Measurements from ENCODE around the gene BTBD7. TPM values are rescaled to one million over a fixed set of nuclear protein-coding genes. Genes with fewer than 3 reads are reported as not detected.

Gene BTBD7
- total and polyA plus RNA-seq, 2 of the 4 experiments (the other 2 are of a cell fraction), result 11.9 to 30.5 TPM

- no peak for TF ChIP-seq POLR2A (IDR thresholded peaks at IDR 0.05; ENCODE audit: low read depth, low read length)
- TF ChIP-seq MAFK (IDR thresholded peaks at IDR 0.05; ENCODE audit: low read depth, low read length), result no peak
- TF ChIP-seq USF2 (IDR thresholded peaks at IDR 0.05; ENCODE audit: low read depth, low read length), result no peak
- TF ChIP-seq CTCF (conservative IDR thresholded peaks at IDR 0.05; ENCODE audit: low read depth, low read length), result peak; percentile 56
- TF ChIP-seq FOS (IDR thresholded peaks at IDR 0.05; ENCODE audit: low read depth, low read length), result 0 out of 2 replicates have a peak, but pooled peaks have one; percentile 45
- no peak for TF ChIP-seq ELK1 (IDR thresholded peaks at IDR 0.05; ENCODE audit: borderline replicate concordance, low read depth, low read length)
- TF ChIP-seq RCOR1 (IDR thresholded peaks at IDR 0.05; ENCODE audit: insufficient replicate concordance, low read length), result peak; percentile 47
- TF ChIP-seq CEBPB (IDR thresholded peaks at IDR 0.05; ENCODE audit: low read depth, low read length), result no peak
- peak; percentile 55 for TF ChIP-seq RAD21 (IDR thresholded peaks at IDR 0.05; ENCODE audit: low read length)
- peak; percentile 13; the same call in 1 of the 2 replicates for TF ChIP-seq MAZ (IDR thresholded peaks at IDR 0.05; ENCODE audit: borderline replicate concordance, low read depth, low read length)
- peak; percentile 47 for TF ChIP-seq SMC3 (IDR thresholded peaks at IDR 0.05; ENCODE audit: low read depth, low read length)
- Histone ChIP-seq H3K18ac (ENCODE audit: low read depth, low read length) (no peak overlapping the region), H3K4me3 (ENCODE audit: insufficient read depth, low read depth, low read length) (peak overlapping the region; percentile 88), H3K56ac (ENCODE audit: extremely low read depth, insufficient read depth, low read length) (peak overlapping the region; percentile 44), H4K8ac (ENCODE audit: low read depth in 2 of 2, low read length in 2 of 2) (peak overlapping the region in 1 of 2 experiments; percentile 10; a peak in 2 of 4 replicates), H4K91ac (ENCODE audit: insufficient read depth, low read depth, low read length) (no peak overlapping the region), H2AK9ac (replicated peaks; ENCODE audit: low read depth, low read length, poor library complexity) (peak overlapping the region; percentile 92), H3K4ac (ENCODE audit: low read depth, low read length) (no peak overlapping the region; the same call in 1 of the 2 replicates), H4K5ac (ENCODE audit: low read depth, low read length) (no peak overlapping the region), H3K4me2 (ENCODE audit: low read depth, low read length) (peak overlapping the region; percentile 86), H2AK5ac (ENCODE audit: low read depth, low read length) (no peak overlapping the region), H3K9me3 (ENCODE audit: control insufficient read depth, insufficient read depth, low read length) (no peaks in the 10 kb centered on the region), H3K27me3 (ENCODE audit: control insufficient read depth, insufficient read depth, low read length) (no peaks in the 10 kb centered on the region), H3K4me1 (ENCODE audit: control insufficient read depth, insufficient read depth, low read length) (peaks cover 2% of the 10 kb centered on the region; the same call in 1 of the 2 replicates), H2BK120ac (ENCODE audit: low read depth, low read length) (peak overlapping the region; percentile 6; the same call in 1 of the 2 replicates), H2BK5ac (ENCODE audit: low read depth, low read length, poor library complexity, severe bottlenecking) (peak overlapping the region; percentile 37), H3K14ac (replicated peaks; ENCODE audit: low read depth, low read length) (no peak overlapping the region; the same call in 1 of the 2 replicates), H2BK20ac (ENCODE audit: low read depth, low read length) (no peak overlapping the region), H4K20me1 (ENCODE audit: insufficient read depth, low read length) (no peaks in the 10 kb centered on the region), H3K79me1 (ENCODE audit: low read depth in 1 of 2, low read length in 2 of 2) (peaks cover 13 to 34% of the 10 kb centered on the region in 2 experiments), H3K9ac (ENCODE audit: low read depth, low read length) (peak overlapping the region; percentile 47), H2AFZ (replicated peaks; ENCODE audit: low read length, poor library complexity) (peak overlapping the region; percentile 100), H3K36me3 (ENCODE audit: control insufficient read depth, insufficient read depth, low read length) (peaks cover 2% of the 10 kb centered on the region; the same call in 1 of the 2 replicates), H3K27ac (ENCODE audit: insufficient read depth, low read length) (peak overlapping the region; percentile 38; the same call in 1 of the 2 replicates), H3K23ac (ENCODE audit: low read depth, low read length) (peak overlapping the region; percentile 28; the same call in 1 of the 2 replicates), H3K9me1 (ENCODE audit: insufficient read depth, low read length) (no peaks in the 10 kb centered on the region; the same call in 1 of the 2 replicates), H2BK15ac (ENCODE audit: low read depth, low read length) (no peak overlapping the region)
- intact Hi-C loops (cut with micrococcal nuclease), result loop anchor here (1.0 kb wide), 4 partner anchors 126 to 686 kb away; partner anchors contain the start of gene BTBD7
- BruUV-seq (replicated peaks), result no TSS peak
- WGBS, 2 experiments (ENCODE audit: extremely low coverage in 2 of 2, insufficient read length in 1 of 2), result 0% methylated on average over 7 of the region's 23 CpGs; no CpG with 5 or more reads in 1 of the 2 experiments
- in situ Hi-C loops (cut with MboI; ENCODE audit: low sequenced_read_pairs), result no loop called here
- DNase-seq (peak; percentile 64), ATAC-seq (ENCODE audit: low read depth) (peak; percentile 76)
- ChIA-PET POLR2A (ENCODE audit: unreplicated experiment) (no interaction called here), CTCF (interaction anchor here (0.6 to 1.7 kb wide), 6 partner anchors 18 to 337 kb away, joined by 3 to 5 read pairs (median 3); no protein-coding TSS in a partner anchor)
- dilution Hi-C loops (cut with HindIII; ENCODE audit: low sequenced_read_pairs, unreplicated experiment), result no loop called here
These were observed 125.1 kb downstream of the BTBD7 start for GRCh38 chr14:93207468-93208308.

Measured in IMR-90 (cell line).